GM19372 (cell line): ENCODE results near the gene DUOXA1.

Experiments
- ATAC-seq: cut with Tn5 transposase; IDR thresholded peaks from one replicate; pipeline ENCODE4 v1.9.1; 2021; ENCODE audit warnings: mild to moderate bottlenecking, low read depth, moderate library complexity; ENCODE audit not compliant: unreplicated experiment

Gene DUOXA1, protein sequence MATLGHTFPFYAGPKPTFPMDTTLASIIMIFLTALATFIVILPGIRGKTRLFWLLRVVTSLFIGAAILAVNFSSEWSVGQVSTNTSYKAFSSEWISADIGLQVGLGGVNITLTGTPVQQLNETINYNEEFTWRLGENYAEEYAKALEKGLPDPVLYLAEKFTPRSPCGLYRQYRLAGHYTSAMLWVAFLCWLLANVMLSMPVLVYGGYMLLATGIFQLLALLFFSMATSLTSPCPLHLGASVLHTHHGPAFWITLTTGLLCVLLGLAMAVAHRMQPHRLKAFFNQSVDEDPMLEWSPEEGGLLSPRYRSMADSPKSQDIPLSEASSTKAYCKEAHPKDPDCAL

DNA sequence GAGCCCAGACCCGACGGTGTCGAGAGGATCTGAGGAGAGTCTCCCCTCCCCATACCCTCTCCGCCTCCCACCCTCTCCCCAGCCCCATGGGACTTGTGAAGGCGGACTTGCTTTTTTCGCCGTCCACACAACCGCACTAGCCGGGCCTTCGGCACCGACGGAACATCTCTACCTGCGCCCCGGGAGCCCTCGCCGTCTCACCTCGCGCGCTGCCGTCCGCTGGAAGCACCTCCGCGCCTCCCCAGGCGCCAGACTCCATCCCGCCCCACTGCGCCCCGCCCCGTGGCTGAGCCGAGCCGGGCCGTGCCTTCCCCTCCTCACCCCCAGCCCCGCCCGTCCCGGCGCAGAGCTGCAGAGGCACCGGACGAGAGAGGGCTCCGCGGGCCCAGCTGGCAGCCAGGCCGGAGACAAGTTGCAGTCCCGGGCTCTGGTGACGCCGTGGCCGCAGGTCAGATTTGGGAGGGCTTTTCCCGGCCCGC, at the start of gene DUOXA1, which contains the start of gene DUOX1:
Gene DUOXA1 (minus strand): TSS at position 229 of the 479 bp plus-strand sequence. CDS start 6,865 bp downstream, outside the sequence.
Gene DUOX1 (plus strand): TSS at position 344 of the 479 bp plus-strand sequence. CDS start 1,973 bp downstream, outside the sequence.
- ATAC-seq, result no peak

DNA sequence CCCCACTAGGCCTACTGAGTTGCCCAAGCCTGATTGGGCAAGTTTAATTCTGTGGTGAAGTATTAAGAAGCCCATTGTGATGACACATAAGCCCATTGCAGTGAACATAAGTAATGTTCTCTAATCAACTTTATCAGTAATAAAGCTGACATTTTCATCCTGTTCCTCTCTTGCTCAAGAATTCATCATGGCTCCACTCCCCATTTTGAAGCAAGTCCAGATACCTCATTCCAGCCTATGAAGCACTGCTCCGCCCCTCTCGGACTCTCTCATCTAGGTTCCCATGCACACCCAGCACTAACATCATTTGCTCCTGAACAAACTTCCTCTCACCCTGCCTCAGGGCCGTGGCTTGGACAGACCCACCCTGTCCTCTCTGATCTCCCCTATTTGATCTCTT, 47.6 kb upstream of the DUOXA1 start:
- ATAC-seq, result no peak

DNA sequence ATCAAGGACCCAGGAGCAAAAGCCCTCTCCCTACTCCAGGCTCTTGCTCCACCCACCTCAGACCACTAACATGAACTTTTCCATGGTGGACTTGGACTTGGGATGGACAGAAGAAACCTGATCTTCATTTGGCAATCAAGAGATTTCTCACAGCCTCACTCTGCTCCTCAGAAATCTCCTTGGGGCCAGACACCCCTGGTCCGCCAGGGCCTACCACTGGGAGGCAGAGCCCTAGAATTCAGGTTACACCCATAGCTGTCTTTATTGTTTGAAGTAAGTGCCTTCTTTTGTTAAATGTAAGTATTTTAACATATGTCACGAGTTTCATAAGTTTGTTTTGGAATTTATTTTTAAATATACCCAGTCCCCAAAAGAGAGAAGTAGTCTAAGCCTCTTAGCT, 44.9 kb upstream of the DUOXA1 start:
- ATAC-seq, result no peak

DNA sequence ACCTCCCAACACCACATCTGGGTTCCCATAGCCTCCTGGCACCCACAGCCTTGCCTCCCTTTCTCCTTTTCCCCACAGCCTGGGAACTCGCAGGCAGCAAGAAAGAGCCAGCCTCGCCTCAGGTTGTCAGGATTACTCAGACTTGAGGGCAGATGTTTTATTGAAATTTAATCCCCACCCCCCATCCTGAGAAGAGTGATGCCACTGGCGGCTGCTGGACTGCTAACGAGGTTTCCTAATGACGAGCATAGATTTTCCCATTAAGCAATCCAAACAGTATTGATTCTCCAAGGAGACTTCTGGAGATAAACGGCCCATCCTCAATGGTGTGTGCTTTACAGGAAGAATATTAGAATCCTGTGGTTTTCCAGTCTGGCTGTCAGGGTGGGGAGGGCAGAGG, 44.4 kb upstream of the DUOXA1 start:
- ATAC-seq, result no peak

DNA sequence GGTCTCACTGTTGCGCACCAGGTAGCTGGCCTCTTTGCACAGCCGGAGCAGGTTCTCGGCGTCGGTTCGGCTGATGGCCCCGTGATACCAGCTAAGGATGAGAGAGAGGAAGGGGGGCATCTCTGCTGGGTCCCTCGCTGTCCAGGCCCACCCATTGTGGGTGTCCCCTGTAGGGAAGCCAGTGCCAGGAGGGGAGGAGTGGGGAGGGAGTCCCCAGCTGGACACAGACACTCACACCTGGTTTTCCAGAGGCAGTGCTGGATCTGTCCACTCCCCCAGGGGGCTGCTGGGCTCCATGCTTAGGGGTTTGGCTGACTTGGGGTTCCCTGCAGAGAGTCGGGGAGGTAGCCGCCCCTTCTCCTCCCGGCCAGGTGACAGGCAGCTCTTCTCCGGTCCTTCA, 42.2 kb upstream of the DUOXA1 start:
- no peak for ATAC-seq

DNA sequence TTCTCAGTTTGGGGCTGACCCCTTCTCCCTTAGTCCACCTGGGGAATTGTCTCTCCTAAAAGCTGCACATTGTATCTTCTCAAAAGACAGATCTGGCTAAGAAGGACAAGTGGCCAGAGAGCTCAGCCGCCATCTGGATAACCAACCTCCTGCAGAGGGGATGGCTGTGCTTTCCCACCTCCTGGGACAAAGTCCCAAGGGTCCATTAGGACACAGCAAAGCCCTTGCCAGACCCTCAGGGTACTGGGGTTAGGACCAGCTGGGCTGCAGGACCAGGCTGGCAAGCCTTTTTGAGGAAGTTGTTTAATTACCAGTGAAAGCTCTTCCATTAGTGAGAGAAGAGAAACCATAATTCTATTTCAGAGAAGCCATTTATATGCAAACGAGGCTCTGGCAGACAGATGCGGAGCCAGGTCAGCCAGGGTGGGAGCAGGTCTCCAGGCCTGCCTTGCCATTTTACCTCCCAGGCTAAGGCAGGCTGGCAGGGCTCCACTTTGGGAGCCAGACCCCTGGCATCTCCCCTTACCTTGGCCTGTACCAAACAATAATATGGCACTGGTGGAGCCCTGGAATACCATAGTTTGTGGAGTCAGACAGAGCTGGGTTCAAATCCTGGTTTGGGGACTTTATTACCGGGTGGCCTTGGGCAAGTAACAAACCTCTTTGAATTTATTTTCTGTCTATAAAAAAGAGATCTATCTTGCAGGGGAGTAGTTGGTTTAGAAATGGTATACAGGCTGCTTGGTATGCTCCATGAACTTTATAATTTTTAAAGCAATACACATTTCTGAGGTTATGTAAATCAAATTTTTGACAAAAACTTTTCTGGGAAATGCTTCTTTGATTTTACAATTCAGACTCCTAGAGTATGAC, 40.2 kb upstream of the DUOXA1 start:
- no peak for ATAC-seq

DNA sequence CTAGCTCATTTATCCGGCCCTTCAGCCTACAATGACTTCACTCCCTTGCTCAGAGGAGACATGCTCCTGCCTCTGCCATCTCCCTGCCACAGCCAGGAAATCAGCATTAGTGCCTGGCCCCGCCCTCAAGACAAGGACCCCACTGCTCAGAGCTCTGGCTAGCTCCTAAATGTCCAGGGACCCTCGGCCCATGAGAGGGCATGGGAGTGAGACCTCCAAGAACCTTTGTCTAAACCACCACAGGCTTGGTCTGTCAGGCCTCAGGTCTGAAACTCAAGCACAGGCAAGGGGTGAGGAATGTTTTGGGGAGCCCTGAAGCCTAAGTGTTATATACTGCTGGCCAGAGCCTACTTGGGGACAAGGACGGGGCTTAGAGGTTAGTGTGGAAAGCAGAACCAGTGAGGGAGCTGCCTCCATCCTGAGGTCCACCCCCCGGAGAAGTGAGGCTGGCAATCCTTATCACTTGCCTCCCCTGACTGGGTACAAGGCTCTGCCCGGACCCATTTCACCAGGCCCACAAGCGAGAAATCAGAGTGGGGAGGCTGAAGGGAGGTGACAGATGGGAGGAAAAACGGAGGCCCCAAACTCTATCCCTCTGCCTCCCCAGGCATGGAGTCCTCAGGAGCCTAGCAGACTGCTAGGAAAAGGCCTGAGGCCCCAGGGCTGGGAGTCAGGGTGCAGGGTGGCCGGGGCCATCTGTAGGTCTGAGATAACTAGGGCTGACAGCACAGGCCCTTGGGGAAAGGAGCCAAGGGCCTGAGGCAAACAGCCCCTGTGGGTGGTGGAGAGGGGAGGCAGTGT, 39.3 kb upstream of the DUOXA1 start:
- no peak for ATAC-seq

DNA sequence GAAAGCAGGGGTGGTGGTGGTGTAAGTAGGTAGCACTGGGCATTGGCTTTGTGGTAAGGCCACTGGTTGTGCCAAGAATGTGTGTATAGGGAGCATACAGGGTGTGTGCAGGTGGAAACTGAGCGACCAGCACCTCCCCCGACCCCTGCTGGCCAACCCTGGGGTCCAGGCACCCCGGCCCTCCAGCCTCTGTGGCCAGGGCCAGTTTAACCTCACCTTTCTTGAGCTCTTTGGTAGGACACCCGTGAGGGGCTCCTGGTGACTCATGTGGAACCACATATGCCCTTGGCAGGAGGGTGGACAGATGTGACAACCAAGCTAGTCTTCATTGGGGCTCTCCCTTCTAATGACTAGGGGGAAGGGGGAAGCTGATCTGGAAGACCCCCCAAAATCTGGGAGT, 38.6 kb upstream of the DUOXA1 start:
- no peak for ATAC-seq

DNA sequence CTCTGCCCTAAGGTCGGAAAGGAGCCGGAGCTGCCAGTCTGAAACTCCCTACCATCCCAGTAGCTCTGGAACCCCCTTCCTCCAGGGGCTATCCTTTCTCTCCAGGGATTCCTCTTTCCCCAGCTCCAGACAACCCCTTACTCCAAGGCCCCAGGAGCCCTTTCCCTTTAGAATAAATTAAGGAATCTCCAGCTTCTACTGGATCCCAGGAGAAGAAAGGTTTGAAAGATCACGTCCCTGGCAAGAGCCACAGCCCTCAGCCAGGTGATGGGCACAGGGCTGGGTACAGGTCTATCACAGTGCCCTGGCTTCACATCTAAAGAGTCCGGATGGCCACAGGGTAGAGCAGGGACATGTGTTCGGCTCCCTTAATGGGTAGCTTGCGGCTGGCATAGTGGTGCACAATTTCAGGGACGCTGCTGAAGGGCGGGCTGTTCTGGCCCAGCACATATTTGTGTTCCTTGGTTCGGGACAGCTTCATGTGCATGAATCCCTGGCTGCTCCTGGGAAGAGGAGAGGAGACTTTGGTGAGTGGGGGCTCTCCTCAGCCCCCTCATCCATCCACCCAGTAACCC, 38.0 kb upstream of the DUOXA1 start:
- ATAC-seq, result no peak

DNA sequence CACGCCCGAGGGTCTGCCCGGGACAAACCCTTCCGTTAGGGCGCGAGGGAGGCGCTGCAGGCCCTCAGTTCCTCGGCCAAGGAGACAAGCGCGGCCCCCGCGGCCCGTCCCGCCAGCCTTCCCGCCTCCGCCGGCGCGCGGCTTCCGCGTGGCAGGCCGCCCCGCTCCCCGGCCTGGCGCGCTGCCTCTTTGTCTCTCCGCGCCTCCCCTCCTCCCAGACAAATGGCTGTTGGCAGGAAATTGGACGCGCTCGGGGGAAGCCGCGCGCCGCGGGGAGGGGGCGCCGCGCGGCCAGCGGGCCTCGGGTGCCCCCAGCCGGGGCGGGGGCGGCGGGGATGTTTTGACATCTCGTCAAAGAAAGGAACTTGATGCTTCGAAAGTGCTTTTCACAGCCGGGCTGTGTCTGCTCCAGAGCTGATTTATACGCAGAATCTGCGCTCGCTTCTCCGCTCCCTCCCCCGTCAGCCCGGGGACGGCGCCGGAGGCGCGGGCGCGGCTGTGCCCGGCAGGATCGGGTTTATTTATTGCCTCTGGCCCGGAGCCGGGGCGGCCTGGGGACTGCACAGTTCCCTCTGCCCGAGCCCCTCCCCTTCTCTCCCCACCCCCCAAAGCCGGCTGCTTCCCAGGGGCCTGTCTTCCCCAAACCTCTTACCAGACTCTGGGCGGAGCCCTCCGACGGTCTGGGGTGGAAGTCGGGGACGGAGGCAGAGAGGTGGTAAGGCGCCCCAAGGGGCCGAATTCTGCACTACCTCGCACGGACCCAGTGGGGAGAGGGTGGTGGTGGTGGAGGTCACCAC, 37.4 kb upstream of the DUOXA1 start:
- peak; percentile 92 for ATAC-seq

DNA sequence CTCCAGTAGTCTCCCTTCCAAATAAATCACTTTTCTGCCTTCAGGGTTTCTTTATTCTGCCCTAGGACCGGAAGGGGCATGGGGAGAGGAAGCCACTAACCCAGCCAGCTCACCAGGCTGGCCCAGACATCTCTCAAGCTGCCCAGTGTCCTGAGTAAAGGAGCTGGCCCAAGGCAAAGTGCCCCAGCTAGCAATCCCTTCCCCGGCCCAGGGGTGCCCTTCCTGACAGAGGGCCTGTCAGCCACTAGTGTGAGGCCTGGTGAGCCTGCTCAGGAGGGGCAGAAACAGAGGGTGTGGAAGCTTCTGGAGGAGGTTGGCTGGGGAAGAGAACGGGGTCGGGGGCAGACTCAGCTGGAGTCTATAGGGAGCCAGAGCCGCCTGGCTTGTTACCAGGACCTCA, 35.9 kb upstream of the DUOXA1 start:
- ATAC-seq, result no peak

DNA sequence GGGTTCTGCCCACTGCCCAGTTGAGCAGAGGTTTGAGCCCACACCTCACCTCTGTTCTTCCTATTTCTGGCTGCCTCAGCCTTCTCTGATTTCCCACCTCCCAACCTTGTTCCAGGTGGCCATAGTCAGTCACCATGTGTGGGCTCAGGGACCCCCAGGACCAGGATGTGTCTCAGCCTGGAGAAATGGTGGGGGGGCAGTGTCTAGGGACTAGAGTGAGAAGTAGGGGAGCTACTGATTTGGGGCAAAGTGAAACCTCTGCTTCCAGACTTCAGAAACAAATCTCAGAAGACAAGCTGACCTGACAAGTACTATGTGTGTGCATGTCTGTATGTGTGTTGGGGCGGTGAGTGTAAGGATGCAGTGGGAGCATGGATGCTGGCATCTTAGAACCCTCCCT, 35.2 kb upstream of the DUOXA1 start:
- no peak for ATAC-seq

DNA sequence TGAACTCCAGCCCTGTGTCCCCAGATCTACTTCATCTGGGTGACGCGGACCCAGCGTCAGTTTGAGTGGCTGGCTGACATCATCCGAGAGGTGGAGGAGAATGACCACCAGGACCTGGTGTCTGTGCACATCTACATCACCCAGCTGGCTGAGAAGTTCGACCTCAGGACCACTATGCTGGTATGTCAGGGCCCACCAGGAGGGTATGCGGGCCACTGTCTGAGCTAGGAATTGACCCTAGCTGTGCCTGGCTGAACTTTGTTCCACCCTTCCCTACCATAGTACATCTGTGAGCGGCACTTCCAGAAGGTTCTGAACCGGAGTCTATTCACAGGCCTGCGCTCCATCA, 33.8 kb upstream of the DUOXA1 start:
- ATAC-seq, result no peak

DNA sequence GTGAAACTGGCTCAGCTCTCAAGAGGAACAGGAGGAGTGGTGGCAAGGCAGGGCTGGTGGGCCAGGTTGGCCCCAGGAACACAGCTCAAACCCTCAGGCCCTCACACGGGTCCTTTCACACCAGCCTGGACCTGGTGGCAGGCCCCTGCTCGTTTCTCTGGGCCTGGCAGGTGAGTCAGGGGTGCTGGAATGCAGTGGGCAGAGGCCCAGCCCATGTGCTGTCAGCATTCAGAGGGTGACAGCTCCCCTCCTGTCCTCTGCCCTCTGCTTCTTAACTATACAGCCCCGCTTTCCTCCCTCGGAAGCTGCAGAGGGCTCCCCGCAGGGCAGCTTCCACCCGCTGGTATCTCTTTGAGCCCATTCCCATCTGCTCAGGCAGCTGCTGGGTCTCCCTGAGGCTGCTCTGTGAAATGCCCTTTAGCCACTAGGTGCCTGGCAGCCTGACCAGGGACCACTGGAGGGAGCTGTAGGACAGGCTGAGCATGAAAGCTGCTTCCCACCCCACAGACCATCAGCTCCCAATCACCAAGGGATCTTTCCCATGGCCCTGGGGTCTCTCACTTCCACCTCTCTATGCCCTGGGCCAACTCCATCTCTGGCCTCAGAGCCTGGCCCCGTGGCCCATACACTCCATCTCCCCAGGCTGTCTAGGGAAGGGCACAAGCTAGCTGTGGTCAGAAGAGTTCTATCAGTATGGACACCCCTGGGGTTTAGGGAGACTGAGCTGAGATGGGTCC, 33.3 kb upstream of the DUOXA1 start:
- ATAC-seq, result no peak

DNA sequence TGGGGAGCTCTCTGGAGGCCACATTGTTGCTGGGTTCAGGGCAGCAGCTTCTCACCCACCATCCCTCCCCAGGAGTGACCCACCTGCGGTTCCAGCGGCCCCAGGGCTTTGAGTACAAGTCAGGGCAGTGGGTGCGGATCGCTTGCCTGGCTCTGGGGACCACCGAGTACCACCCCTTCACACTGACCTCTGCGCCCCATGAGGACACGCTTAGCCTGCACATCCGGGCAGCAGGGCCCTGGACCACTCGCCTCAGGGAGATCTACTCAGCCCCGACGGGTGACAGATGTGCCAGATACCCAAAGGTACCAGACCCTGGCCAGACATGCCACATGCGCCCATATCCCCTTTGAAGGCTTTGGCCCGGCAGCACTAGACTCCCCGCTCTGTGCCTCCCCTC, 32.0 kb upstream of the DUOXA1 start:
- no peak for ATAC-seq

DNA sequence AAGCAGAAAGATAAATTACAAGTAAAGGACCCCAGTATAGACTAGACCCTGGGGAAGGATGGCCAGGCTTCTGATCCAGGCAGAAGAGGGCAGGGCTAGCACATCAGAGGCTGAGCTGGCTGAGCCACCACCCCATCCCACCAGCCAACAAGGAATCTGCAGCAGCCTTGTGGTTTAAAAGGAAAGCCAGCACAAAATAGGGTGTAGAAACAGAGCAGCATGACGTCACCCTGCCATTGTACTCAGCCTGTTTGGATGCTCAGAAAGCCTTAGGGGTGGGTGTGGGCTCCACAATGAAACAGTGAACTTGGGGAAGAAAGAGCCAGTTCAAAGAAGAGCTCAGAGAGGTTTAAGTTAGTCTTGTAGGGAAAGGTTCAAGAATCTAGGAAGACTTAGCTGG, 28.3 kb upstream of the DUOXA1 start:
- no peak for ATAC-seq

DNA sequence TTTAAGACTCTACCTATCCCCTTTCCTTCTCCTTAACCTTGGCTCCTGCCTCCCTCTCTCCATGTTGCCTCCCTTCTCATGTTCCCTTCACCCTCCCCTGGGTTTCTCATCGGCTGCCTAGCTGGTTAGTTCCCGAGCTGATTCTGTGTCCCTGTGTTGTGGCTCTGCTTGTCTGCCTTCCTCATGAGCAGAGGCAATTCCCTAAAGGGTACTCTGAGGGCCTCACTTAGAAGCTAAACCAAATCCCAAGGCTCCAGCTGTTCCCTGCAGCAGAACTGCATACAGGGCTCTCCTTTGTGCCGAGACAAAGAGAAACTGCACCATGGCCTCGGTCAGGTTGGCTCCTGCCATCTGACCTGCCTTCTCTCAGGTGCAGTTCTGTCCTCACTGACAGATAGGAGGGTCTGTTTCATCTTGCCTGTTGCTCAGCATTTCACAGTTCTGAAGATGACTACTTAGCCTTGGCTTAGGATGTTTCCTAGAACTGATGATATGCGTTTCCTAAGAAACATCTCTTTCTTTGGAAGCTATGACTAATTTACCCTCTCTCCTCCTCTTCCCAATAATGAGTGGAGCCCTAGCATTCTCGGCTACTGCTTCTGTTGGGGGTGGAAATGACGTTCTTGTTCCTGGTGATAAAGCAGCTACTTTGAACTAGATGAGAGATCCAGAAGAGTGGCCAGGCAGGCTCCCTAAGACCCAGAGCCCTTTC, 27.2 kb upstream of the DUOXA1 start:
- no peak for ATAC-seq

DNA sequence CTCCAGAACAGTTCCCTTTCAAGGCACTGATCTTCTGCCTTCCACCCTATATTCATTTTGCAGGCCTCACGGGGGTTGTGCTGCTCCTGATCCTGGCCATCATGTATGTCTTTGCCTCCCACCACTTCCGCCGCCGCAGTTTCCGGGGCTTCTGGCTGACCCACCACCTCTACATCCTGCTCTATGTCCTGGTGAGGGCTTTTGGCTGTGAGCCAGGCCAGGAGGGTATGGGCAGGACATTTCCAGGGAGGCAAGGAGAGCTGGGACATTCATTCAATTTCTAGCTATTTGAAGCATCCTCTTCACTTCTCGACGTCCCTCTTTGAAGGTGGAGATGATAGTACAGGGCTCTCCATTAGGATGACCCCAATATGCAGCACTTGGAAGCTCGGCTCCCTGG, 26.1 kb upstream of the DUOXA1 start:
- ATAC-seq, result no peak
